Cardiac muscle cell (in vitro differentiated cells and primary cell): ENCODE data around the gene IAPP. TPM values are rescaled to one million over a fixed set of nuclear protein-coding genes. Genes with fewer than 3 reads are reported as not detected.

Source experiments
- DNase-seq, 2 donors: peaks; one replicate each; pipeline versions ENCODE4 v3.0.0 to v3.0.0-alpha.2; 2010 to 2017; ENCODE audit warnings: low read depth in 1 of 2, low spot score in 1 of 2
- H3K27ac ChIP-seq: fragments of 200-600 bp; sonication (generic); 2 replicates; pipeline ENCODE4 v1.5.1; 2016
- H3K27me3 ChIP-seq: fragments of 200-600 bp; sonication (generic); 2 replicates; pipeline ENCODE4 v1.6.0; 2016; ENCODE audit warnings: control low read depth
- H3K36me3 ChIP-seq: fragments of 200-600 bp; sonication (generic); 2 replicates; pipeline ENCODE4 v1.5.1; 2016; ENCODE audit warnings: control low read depth
- H3K4me1 ChIP-seq: fragments of 200-600 bp; sonication (generic); 2 replicates; pipeline ENCODE4 v1.8.1; 2017; ENCODE audit warnings: low read depth, mild to moderate bottlenecking, mixed run types
- H3K4me3 ChIP-seq: fragments of 200-600 bp; sonication (generic); 2 replicates; pipeline ENCODE4 v1.5.1; 2016; ENCODE audit warnings: mild to moderate bottlenecking
- H3K9me3 ChIP-seq: fragments of 200-600 bp; sonication (generic); 2 replicates; pipeline ENCODE4 v1.5.1; 2017; ENCODE audit warnings: low read depth, mild to moderate bottlenecking, control low read depth
- polyA plus RNA-seq: library from polyadenylated mRNA; unstranded; fragments of >200 nt; fragmentation: Nextera tagmentation; extraction: Ambion mirVana; gene quantifications from 2 replicates; pipeline ENCODE4 v1.2.1, GENCODE V29; 2016
- total RNA-seq: library from RNA; depleted of rRNA; stranded (reverse); fragments of >200 nt; gene quantifications from 2 replicates; pipeline ENCODE4 v1.2.3, GENCODE V29; 2016
- TF ChIP-seq, protein P1 (sequence below): IDR thresholded peaks from 2 replicates; pipeline ENCODE4 v1.5.1; 2012; ENCODE audit warnings: low read depth, mild to moderate bottlenecking, low read length

The IAPP gene
- total and polyA plus RNA-seq, 2 experiments from 2014 or later, result 0.09 TPM; not detected in 1

DNA sequence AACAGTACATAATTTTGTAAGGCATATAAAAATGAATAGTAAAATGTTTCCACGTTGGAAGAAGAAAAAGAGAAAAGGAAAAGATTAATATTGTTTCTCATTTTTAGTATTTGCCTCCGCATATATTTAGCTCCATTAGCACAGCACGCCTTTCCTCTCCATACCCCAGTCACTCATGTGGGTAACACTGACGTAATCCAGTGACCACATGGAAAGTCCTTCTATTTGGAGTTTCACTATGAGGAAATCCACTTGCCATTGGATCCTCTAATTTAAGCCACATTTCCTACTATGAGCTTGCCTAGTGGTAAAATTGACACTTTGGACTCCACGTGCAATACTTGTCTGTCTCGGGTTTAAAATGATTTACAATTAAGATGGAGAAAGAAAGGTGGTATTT, 32.3 kb upstream of the IAPP start:
- H3K27me3 ChIP-seq, result no peaks in the 10 kb centered on the region
- TF ChIP-seq, protein P1, sequence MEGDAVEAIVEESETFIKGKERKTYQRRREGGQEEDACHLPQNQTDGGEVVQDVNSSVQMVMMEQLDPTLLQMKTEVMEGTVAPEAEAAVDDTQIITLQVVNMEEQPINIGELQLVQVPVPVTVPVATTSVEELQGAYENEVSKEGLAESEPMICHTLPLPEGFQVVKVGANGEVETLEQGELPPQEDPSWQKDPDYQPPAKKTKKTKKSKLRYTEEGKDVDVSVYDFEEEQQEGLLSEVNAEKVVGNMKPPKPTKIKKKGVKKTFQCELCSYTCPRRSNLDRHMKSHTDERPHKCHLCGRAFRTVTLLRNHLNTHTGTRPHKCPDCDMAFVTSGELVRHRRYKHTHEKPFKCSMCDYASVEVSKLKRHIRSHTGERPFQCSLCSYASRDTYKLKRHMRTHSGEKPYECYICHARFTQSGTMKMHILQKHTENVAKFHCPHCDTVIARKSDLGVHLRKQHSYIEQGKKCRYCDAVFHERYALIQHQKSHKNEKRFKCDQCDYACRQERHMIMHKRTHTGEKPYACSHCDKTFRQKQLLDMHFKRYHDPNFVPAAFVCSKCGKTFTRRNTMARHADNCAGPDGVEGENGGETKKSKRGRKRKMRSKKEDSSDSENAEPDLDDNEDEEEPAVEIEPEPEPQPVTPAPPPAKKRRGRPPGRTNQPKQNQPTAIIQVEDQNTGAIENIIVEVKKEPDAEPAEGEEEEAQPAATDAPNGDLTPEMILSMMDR, result no peak

DNA sequence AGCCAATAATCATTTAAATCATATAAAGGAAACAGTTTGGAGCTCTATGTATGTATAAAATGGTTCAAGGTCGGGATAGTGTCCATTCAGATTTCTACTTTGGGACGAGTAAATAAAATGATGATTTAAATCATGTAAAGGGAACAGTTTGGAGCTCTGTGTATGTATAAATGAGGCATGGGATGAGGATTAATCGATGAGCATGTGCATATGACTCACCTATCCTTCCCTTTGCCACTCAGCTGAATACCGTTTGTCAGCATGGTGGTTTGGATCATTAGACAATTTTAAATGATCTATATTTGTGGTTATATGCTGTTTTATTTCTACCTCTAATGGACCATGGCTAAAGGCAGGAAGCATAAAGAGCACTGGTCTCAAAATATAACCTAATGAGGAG, 30.9 kb upstream of the IAPP start:
- no peak for DNase-seq
- Histone ChIP-seq H3K4me1 (peaks cover 3% of the 10 kb centered on the region), H3K36me3 (no peaks in the 10 kb centered on the region), H3K9me3 (no peaks in the 10 kb centered on the region), H3K27me3 (no peaks in the 10 kb centered on the region), H3K4me3 (no peak overlapping the region), H3K27ac (no peak overlapping the region)
- TF ChIP-seq, protein P1, result no peak

More for the DNA sequence above, 32.3 kb upstream of the IAPP start:
- H3K36me3 ChIP-seq, result no peaks in the 10 kb centered on the region
- DNase-seq, result no peak
- no peaks in the 10 kb centered on the region for H3K4me1 ChIP-seq
- no peaks in the 10 kb centered on the region for H3K9me3 ChIP-seq
- no peak overlapping the region for H3K4me3 ChIP-seq
- no peak overlapping the region for H3K27ac ChIP-seq

DNA sequence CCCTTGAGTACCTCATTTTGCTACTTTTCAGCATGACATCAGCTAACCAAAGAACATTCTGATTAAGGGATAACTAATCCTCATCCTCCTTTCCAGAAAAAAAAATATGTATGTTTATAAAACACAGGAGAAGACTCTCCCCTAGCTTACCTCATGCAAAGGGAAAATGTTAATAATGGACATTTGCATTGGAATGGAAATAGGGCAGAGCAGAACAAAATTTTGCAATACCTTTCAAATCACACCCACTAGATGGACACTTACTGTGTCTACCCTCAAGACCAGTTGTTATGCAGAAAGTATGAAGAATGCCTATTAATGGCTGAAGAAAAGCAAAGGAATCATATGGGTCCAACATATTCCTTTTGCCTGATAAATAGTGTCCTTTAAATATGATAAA, 29.1 kb upstream of the IAPP start:
- H3K27ac ChIP-seq, result no peak overlapping the region
- H3K4me3 ChIP-seq, result no peak overlapping the region
- no peaks in the 10 kb centered on the region for H3K36me3 ChIP-seq
- H3K9me3 ChIP-seq, result no peaks in the 10 kb centered on the region
- no peak for DNase-seq
- TF ChIP-seq, protein P1, result no peak
- no peaks in the 10 kb centered on the region for H3K27me3 ChIP-seq
- H3K4me1 ChIP-seq, result peaks cover 8% of the 10 kb centered on the region

DNA sequence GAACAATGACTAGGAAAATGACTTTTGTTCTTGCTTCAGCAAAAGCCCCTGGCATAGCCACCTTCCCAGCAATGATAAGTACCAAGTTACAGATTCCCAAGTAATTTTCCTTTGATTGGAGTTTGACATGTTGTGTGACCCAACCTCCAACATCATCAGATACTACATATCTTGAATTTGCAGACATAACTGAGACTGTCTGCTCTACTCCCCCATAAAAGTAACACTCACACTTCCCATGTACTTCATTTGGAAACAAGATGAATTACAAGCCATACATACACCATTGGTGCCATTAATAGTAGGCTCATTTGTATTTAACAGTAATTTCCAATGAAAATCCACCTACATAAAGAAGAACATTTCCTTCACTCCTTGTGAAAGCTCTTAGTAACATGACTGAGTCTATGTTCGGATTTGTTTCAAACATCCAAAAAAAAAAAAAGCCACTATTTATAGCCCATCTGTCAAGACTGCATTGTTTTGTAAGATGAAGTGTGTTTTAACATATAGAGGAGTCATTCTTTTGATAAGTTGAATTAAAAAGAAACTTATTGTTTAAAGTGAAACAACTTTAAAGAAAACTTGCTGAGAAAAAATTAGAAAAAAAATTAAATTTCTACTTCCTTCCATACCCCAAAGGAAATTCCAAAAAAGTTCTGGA, 26.0 kb upstream of the IAPP start:
- Histone ChIP-seq H3K4me3 (no peak overlapping the region), H3K27ac (no peak overlapping the region), H3K36me3 (no peaks in the 10 kb centered on the region), H3K27me3 (no peaks in the 10 kb centered on the region), H3K9me3 (no peaks in the 10 kb centered on the region), H3K4me1 (peaks cover 8% of the 10 kb centered on the region)
- no peak for DNase-seq
- TF ChIP-seq, protein P1, result no peak

DNA sequence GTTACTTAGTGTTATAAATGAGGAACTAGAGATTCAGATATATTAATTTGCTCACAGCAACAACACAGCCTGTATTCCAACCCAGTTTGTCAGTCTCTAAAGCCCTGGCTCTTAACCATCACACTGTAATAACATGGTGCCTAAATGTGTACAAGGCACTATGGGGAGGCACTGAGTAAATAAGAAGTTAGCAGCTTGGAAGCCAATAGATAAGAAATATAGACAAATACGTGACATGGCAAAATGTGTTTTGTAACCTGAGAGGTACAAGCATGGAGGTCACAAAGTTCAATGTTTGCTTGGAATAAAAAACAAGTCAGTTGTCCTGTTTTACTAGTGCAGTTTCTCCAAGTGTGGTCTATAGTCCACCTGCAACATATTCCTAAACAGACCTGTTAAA, 21.7 kb upstream of the IAPP start:
- Histone ChIP-seq H3K36me3 (no peaks in the 10 kb centered on the region), H3K27ac (no peak overlapping the region), H3K27me3 (no peaks in the 10 kb centered on the region), H3K4me3 (no peak overlapping the region), H3K4me1 (peaks cover 18% of the 10 kb centered on the region), H3K9me3 (no peaks in the 10 kb centered on the region)
- no peak for DNase-seq
- TF ChIP-seq, protein P1, result no peak
